HFF-Myc (cell line): ENCODE measurements around the gene NOBOX.

Source experiments
- DNase-seq: peaks from one replicate; pipeline ENCODE4 v3.0.0-alpha.2; 2011; ENCODE audit warnings: low read depth; ENCODE audit errors: extremely low read depth
- H3K4me3 ChIP-seq: replicated peaks from 2 replicates; pipeline ENCODE4 v1.5.1; 2011; ENCODE audit warnings: low read depth, mild to moderate bottlenecking, control low read depth, low read length
- TF ChIP-seq, protein P1 (sequence below): IDR thresholded peaks from 2 replicates; pipeline ENCODE4 v1.5.1; 2012; ENCODE audit warnings: mild to moderate bottlenecking, low read depth, low read length, control low read depth; ENCODE audit errors: missing control alignments

NOBOX gene

DNA sequence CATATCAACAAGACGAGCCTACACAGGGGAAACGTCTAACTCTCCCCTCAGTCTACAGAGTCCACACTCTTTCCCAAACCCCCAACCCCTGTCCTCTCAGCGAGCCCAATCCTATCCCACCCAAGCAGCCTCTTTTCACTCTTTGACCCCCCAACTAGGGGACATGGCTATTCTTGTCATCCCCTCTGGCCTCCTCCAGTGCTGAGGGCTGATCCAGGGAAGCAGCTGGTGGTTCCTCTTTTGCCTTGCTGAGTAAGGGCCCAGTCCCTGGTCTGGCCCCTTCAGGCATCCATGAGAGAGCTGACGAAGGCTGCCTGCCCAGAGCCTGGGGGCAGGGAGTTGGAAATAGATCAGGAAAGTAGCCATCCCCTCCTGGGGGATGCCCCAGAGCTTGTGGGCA is 6.4 kb downstream of the NOBOX start:
- H3K4me3 ChIP-seq: no peak overlapping the region
- DNase-seq: no peak
- TF ChIP-seq, protein P1, sequence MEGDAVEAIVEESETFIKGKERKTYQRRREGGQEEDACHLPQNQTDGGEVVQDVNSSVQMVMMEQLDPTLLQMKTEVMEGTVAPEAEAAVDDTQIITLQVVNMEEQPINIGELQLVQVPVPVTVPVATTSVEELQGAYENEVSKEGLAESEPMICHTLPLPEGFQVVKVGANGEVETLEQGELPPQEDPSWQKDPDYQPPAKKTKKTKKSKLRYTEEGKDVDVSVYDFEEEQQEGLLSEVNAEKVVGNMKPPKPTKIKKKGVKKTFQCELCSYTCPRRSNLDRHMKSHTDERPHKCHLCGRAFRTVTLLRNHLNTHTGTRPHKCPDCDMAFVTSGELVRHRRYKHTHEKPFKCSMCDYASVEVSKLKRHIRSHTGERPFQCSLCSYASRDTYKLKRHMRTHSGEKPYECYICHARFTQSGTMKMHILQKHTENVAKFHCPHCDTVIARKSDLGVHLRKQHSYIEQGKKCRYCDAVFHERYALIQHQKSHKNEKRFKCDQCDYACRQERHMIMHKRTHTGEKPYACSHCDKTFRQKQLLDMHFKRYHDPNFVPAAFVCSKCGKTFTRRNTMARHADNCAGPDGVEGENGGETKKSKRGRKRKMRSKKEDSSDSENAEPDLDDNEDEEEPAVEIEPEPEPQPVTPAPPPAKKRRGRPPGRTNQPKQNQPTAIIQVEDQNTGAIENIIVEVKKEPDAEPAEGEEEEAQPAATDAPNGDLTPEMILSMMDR: no peak

DNA sequence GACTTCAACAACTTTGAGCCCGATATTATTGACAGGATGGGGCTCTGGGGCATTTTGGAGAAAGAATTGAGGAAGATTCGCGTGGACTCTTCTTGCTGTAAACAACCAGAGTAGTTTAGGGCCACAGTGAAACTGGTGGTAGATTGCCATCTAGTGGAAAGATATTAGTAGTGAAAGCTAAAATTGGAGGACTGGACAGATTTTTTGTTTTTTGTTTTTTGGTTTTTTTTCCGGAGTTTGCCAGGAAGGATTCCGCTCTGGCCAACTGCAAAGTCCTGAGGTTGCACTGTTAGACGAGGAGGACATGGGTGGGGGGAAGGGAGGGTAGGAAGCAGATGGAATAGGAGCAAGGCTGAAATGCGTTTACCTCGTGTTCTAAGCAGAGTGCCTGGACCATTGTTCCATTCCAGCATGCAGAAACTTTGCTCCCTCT is 11.7 kb downstream of the NOBOX start:
- DNase-seq: peak; percentile 29
- H3K4me3 ChIP-seq: no peak overlapping the region
- TF ChIP-seq, protein P1: peak; percentile 61

DNA sequence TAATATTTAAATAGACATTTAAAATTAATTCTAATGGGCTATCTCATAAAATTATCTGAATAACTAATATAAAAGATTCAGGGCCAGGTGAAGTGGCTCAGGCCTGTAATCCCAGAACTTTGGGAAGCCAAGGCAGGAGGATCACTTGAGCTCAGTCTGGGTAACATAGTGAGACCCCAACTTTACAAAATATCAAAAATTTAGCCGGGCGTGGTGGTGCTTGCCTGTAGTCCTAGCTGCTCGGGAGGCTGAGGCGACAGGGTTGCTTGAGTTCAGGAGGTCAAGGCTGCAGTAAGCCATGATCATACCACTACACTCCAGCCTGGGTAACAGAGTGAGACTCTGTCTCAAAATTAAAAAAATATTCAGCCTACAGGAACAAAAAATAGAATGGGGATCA is 12.5 kb downstream of the NOBOX start:
- no peak for DNase-seq
- TF ChIP-seq, protein P1: no peak
- H3K4me3 ChIP-seq: no peak overlapping the region

DNA sequence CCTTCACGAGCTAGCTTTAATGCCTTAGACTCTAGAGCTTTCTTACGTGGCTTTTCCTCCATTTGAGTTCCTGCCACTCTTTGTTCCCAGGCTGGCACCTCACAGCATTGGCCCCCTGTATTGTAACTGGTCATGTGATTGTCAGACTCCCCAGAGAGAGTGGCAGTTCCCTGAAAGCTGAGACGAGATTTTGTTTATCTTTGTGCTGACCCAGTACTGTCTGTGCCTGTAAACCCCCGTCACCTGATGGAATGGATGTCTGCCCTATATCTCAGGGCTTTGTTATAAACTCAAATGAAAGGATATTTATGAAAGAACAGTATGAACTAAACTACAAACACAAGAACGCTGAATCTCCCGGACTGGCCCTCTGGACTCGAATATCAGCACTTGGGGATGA is 13.0 kb downstream of the NOBOX start:
- no peak for DNase-seq
- TF ChIP-seq, protein P1: no peak
- H3K4me3 ChIP-seq: no peak overlapping the region

DNA sequence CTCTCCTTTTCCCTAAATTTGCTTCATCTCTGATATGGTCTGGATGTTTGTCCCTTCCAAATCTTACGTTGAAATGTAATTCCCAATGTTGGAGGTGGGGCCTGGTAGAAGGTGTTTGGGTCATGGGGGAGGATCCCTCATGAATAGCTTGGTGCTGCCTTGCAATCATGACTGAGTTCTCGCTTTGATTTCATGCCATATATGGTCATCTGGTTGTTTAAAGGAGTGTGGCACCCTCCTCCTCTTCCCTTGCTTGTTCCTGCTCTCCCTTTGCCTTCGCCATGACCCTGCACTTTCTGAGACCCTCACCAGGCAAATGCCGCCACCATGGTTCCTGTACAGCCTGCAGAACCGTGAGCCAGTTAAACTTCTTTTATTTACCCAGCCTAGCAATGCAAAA is 14.5 kb downstream of the NOBOX start:
- DNase-seq: no peak
- no peak overlapping the region for H3K4me3 ChIP-seq
- TF ChIP-seq, protein P1: no peak

DNA sequence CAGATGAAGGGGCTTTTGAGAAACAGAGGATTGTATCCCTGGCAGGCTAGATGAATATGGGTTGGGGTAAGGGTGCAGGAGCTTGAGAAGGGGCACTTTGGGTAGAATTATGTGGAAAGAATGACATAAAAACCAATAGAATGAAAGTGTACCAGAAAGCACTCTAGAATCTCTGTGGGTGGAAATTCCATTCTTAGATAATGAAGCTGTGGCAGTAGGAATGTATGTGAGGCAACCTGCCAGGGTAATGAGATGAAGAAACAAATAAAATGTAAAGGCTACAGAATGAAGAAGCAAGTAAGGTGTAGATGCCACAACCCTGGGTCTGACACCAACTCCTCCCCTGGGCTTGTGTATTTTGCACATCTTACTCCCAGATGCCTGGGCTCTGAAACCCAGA is 16.8 kb downstream of the NOBOX start:
- TF ChIP-seq, protein P1: no peak
- no peak for DNase-seq
- H3K4me3 ChIP-seq: no peak overlapping the region

DNA sequence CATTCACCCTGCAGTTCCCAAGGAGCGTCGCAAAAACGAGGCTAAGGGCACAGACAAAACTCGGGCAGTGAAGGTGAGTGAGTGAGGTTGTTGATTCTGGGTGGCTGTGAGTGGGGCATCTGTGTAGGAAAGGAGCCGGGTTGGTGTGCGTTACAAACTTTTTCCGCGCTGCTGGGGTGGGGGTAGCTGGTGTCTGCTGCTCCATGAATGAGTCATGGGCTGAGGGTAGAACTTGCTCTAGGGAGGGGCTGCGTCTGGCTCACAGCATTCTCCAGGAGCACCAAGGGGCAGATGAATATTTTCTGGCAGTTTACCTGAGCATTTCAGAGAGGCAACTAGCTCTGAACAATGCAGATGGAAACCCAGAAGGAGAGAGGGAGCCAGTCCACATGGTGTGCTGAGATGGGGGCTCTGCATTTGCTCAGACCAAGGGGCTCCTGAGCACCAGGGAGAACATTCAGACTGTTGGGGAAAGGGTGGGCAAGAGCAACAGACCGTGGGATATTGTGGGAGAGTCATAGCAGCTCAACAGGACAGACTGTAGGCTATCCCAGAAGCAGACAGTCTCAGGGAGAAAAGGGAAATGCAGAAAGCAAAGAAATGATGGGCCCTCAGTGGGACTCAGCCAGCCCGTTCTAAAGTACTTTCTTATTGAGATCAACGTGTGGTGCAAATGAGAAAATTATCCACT is 18.8 kb downstream of the NOBOX start:
- TF ChIP-seq, protein P1: no peak
- H3K4me3 ChIP-seq: no peak overlapping the region
- DNase-seq: no peak
